NCI-H524 (cell line): ENCODE measurements around the gene ESAM.
"Not testable (repeated sequence)": the region's sequence is repeated elsewhere in the genome, so short reads cannot be mapped to it uniquely, and the experiment has no call there.

Source experiments
- DNase-seq, 2 experiments: peaks; one replicate each; lab custom pipeline; 2025; lab: John Stamatoyannopoulos, UW

Gene ESAM

GRCh38 chr11:124770959-124771358 is 8.9 kb upstream of the ESAM start:
- DNase-seq = not testable (repeated sequence)

DNA sequence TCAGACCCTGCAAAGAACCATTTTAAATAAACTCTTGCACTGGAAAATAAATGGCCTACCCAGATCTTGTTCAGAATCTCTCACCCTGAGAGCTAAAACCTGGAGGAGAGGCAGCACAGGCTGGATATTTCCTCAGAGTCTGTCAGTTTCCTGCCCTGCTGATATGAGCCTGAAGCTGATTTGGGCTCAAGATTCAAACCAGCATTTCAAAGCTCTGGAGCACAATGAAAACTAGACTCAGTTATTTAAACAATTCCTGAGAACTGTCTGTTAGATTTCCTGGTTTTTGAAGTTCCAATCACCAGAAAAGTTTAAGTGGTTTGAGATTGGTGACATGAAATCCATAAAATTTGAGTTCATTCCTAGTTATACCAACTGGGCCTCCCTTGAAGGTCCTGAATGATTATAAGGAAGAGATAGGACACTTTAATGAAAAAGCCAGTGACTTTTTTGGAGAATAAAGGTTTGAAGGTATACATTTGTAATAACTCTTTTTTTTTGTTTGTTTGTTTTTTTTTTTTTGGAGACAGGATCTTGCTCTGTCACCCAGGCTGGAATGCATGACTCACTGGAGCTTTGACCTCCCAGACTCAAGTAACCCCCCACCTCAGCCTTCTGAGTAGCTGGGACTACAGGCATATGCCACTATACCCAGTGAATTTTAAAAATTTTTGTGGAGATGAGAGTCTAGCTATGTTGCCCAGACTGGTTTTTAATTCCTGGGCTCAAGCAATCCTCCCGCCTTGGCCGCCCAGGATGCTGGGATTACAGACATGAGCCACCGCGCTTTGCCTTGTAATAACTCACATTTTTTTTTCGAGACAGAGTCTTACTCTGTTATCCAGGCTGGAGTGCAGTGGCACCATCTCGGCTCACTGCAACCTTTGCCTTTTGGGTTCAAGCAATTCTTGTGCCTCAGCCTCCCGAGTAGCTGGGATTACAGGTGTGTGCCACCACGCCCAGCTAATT is 8.0 kb upstream of the ESAM start:
- no peak for DNase-seq

GRCh38 chr11:124768914-124769313 is 6.8 kb upstream of the ESAM start:
- no peak for DNase-seq

DNA sequence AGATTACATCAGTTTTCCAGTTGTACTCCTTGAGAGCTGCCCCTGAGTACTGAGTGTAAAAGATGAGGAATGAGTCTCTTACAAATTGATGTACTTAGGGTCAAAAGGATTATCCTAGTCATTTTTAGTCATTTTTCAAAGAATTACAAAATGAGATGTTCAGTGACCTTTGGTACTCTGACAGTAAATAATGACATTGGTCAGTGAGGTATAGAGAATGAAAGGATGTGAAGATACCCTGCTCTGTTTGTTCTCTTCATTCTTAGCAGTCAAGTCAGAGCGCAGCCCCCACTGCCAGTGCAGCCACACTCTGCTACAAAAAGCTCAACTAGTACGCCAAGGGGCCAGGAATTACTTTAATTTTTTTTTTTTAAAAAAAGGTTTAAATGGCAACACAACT is 4.1 kb upstream of the ESAM start:
- DNase-seq = no peak

- peak; percentile 52 to 79 for DNase-seq
Observed at GRCh38 chr11:124763156-124763947, 1.3 kb upstream of the ESAM start.

- peak; percentile 46 to 47 for DNase-seq
Observed at GRCh38 chr11:124762624-124763155, 600 bp upstream of the ESAM start.

DNA sequence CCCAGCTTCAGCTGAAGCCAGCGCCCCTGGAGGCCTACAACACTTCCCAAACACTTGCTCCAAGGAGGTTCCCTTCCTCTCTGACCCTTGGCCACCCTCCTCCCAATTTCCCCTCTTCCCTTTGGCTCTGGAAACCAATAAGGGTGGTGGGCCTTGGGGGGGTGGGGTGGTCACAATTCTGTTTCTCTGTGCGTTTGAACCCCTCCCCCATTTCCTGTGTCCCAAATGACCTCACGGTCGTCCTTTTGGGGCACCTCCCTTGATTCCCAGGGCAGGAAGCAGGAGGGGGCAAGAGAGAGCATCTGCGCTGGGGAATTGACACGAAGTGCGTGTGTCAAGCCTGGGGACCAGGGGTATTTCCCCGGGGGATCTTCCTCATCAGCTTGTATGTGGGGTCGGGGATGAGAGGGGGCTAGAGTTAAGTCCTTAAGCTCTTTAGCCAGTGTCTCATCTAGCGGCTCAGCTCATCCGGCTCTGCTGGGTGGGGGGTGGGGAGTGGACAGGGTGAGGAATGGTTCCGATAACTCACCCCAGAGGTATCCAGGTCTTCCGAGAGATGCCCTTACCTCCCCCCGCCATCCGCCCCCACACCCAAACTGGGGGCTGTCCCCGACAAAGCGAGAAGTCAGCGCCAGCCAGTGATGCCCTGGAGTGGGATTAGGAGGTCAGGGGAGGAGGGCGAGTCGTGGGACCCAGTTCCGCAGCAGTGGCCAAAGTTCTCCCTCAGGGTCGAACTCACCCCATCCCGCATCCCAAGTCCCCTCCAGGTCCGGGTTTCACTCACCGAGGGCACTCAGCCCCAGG is 587 bp downstream of the ESAM start:
- DNase-seq = peak in 1 of 2 experiments; percentile 18

GRCh38 chr11:124760806-124761205 is 1.3 kb downstream of the ESAM start:
- no peak for DNase-seq

- DNase-seq = no peak
Observed at GRCh38 chr11:124760205-124760652, 1.9 kb downstream of the ESAM start.

- DNase-seq = no peak
Observed at GRCh38 chr11:124759266-124760204, 2.6 kb downstream of the ESAM start.

DNA sequence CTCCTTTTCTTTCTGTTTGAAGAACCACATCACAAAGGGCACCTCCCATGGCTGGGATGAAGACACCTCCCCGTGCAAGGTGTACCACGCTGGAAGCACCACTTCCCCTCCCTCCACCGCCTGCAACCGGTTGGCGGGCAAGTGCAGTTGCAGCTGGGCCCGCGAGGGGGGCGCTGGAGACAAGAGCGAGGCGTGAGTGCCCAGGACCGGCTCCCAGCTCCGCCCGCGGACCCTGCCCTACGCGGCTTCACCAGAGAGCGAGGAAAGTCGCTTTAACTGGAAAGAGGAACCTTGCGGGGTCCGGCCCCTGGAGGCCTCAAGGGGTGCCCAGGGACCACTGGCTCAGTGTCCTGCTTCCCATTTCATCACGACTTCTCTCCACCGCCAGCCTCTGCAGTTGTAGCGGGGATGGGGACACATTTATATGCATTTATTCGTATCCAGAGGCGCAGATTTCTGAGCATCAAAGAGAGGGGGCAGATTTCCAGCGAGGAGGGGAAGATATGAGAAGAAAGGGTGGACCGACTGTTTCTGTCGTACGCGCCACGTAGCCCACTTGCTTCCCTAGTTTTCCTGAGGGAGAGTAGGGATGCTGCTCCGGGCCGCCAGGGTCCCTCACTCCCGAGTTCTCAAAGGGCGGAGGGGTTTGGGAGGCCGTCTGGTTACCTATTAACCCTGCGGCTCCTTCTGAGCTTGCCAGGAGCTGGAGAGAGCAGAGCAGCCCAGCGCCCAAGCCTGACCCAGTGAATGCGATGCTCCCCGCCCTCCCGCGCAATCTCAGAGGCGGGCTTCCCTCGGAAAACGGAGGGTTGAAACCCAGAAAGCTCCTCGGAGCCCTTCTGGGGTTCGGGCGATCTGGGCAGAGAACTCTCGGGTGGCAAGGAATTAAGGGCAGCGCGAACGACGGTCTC is 3.5 kb downstream of the ESAM start:
- peak; percentile 70 to 82 for DNase-seq

DNA sequence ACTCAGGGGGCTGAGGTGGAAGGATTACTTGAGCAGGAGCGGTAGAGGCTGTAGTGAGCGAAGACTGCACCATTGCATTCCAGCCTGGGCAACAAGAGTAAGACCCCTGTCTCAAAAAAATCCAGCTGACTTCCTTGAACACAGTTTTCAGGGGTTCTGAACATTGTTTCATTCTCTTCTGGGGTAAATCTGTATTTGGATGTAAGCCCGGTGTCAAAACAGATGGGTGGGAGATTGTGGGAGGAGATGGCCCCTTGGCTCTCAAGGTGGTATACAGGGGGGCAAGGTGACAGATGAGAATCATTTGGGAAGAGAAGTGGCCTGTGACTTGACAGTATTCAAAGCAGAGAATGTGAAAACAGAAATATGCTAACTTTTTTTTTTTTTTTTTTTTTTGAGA is 4.8 kb downstream of the ESAM start:
- no peak for DNase-seq

DNA sequence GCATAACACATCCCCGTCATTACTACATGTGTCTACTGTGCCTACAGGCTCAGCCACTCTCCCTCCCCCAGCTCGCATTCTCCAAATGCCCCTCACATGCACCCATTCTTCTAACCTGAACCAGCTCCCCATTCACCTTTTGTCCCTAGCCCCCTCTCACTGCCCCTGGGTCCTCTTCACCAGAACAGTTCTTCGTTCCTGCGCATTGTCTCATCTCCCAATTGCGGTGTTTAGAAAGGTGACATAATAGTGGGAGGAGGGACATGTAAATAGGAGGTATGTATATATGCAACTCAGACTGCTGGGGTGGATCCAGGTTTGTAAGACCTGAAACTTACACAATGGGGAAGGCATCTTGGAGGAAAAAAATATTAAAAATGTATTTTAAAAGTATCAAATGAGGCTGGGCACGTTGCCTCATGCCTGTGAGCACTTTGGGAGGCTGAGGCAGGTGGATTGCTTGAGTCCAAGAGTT is 5.3 kb downstream of the ESAM start:
- no peak for DNase-seq

DNA sequence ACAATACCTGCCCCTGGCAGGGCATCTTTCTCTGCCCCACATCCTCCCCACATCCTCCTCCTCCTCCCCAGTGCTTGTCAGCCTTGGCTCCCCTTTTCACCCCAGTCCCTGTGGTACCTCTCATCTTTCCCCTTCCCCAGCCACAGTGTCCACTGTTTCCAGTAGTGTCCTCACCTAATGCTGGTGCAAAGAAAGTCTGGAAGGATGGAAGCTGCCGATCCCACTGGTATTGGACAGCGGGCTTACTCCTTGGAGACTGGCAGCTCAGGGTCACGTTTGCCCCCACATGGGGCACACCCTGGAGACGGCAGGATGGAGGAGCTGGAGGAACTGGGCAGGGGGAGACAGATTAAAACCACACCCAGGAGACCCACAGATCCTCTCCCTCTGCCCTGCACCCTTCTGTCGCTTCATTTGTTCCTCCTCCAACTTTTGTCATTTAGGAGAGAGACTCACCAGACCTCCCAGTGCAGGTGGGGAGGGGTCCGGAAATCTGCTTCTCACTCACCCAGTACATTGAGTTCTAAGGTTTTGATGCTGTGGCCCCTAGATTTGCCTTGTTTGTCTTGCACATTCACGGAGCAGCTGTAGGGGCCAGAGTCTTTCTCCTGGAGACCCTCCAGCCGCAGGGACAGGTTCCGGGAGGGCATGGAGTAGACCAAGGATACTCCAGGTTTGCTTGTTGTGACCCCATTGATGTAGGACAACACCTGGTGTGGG is 5.9 kb downstream of the ESAM start:
- DNase-seq = no peak

DNA sequence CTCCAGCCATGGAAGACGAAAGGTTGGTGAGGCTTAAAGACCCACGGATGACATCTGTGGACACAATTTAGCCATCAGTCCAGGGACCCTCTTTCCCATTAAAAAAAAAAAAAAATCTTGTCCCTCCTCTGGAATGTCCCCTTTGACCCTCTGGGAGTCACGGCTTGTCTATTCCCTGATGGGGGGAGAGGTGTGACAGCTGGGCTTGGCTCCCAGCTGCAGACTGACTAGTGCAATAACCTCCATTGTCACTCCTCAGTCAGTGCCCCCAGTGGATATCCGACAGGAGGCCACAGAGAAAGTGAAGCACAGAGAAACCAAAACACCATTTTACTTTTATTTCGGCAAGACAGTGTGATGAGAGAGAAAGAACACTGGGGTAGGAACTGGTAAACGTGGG is 7.4 kb downstream of the ESAM start:
- DNase-seq = no peak

GRCh38 chr11:124754309-124754708 is 7.8 kb downstream of the ESAM start:
- no peak for DNase-seq

DNA sequence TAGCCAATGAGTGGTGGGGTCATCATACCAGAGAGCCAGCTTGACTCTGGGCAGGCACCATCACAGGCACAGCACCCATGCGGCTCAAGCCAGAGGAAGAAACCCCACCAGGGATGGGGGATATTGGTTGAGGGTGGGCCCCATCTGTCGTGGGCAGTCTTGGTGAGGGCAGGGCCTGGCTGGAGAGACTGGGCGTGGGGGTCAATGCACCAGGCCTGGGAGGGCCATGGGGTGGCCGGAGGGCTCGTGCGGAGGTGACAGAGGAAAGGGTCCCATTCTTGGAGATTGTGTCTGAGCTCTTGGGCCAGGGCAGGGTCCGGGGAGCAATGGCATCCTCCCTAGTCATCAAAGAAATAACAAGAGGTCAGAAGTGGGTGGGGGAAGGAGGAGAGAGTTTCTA is 8.5 kb downstream of the ESAM start:
- no peak for DNase-seq

DNA sequence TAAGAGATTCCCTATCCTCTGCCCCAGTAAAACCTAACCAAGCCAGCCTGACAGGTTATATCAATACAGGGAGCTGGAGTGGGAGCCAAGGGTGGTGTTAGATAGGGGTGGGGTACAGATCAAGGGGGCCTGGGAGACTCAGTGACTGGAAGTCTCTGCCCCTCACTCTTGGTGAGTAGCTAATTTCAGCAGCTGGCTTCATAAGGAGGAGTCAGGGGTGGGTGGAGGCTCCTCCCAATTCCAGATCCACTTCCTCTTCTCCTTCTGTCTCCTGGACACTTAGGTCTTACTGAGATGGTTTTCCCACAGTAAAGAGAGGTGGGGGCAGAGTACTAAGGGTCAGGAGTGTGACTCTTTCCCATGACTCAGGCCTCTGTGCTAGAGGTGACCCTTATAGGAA is 8.9 kb downstream of the ESAM start:
- DNase-seq = no peak
